Dermis blood vessel endothelial cell (primary cell): Measurements from ENCODE around the gene VWC2L. TPM values are rescaled to one million over a fixed set of nuclear protein-coding genes. Genes with fewer than 3 reads are reported as not detected.

Experiments
- DNase-seq: peaks from one replicate; pipeline ENCODE4 v3.0.0; 2010
- total RNA-seq: library from RNA; depleted of rRNA; stranded (reverse); fragments of >200 nt; gene quantifications from 2 replicates; pipeline ENCODE4 v1.2.3, GENCODE V29; 2014

The VWC2L gene
- total RNA-seq, 1 donor from 2014 or later: not detected

DNA sequence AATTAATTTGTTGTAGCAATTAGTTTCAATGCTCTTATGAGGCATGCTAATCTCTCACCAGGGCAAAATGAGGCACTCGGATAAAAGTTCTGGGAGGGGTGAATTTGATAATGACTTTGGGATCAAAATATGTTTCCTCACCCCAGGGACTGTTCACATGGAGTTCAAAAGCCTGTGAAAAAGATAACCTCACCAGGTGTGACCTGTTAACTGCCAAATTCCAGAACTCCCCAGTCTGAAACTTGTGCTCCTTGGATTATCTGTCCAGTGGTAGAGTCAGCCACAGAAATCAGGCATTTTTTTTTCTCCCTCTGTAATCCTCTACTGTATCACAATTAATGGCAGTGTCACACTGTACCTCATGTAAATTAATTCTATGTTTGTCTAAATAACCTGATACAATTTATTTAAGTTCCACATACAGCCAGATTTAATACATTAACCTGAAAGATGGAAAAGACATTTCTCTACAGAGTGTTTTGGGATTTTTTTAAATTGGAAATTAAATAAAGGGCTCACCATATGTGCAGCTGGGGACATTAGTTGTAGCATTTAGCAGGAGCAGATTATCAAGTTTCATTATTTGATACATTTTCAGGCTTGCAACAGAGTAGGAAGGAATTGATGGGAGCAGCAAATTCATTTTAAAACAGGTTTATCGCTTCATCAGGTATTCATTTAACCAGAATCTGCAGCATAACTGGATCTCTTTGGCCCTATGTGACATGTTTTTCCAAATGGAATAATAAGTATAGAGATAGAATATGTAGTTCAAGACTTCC lies 191.2 kb downstream of the VWC2L start:
- DNase-seq: no peak

DNA sequence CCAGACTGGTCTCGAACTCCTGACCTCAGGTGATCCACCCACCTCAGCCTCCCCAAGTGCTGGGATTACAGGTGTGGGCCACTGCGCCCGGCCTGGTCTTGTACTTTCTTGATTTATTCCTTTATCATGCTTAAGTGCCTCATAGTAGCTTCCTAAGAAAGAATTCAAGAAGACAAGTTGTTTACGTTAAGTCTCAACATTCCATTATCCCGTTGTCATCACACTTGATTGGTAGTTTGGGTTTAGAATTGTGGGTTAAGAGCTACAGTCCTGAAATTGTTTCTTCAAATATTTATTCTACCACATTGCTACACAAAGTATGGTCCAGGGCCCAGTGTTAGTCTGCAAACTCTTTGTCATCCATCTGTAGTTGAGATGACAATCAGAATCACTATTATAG lies 194.0 kb downstream of the VWC2L start:
- no peak for DNase-seq

DNA sequence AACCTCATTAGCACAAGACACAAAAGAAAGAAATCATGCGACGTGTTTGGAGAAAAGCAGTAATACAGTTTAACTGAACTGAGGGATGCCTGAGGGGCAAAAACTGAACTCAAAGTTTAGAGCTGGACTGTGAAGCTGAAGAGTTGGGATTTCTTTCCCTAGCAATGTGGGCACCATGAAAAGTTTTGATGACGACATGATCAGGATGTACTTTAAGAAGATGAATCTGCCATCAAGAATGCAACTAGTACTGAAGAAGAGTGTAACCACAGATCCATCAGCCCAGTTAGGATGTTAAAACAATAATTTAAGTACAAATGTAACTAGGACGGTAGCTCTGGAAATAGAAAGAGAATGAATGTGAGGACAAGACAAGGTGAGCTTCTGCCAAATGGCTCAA lies 196.2 kb downstream of the VWC2L start:
- no peak for DNase-seq

DNA sequence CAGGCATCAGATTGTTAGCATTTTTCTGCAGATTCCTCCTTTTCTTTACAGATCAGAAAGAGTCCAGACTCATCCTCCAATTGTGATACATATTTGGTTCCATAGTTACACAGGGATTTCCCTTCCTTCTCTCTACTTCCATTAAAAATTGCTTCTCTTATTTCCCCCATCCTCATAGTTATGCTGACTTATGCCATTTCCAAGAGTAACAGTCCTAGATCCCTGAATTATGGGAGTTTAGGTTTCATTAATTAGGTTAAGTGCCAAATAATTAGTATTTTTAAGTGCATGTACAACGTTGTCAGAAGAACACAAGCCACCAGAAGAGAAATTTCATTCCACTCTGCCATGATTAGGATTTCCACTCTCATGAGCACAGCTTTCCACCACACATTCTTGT lies 200.2 kb downstream of the VWC2L start:
- no peak for DNase-seq

DNA sequence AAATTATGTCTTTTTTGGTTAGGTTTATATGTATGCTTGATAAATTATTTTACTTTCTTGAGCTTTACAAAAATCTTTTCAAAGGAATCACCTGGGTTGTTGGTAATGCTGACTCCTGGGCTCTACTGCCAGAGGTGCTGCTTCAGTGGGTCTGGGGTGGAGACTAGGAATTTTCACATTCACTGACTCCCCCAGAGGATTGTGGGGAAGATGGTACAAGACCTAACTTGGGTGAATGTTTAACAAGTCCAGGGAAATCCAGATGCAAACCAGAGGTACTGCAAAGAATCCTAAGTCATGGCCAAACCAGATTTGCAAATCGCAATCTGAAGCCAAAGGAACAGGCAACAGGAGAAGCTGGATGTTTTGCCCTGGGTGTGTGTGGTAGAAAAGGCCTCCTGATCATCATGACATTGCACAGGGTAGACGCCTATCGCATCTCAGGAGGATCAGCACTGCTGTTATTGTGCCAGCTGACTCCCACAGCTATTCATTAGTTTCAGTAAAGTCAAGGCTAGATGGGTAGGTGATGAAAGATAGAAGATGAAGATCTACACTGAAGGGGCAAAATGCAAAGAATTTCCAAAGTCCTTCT lies 213.4 kb downstream of the VWC2L start:
- no peak for DNase-seq

DNA sequence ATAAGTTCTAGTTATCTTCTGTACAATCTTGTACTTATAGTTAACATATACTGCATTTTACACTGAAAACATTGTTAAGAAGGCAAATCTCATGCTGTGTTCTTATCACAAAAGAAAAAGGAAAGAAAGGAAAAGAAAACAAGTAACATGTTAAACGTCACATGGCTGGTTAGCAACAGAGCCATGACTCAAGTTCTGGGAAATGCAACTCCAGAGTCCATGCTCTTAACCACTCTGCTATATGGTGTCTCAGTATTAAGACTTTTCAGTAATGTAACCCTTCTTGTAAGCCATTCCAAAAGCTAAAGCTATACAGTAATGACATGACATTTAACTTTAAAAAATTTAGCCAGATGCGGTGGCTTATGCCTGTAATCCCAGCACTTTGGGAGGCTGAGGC lies 217.2 kb downstream of the VWC2L start:
- no peak for DNase-seq
